Keratinocyte (primary cell): ENCODE data around the gene LRCOL1. TPM values are rescaled to one million over a fixed set of nuclear protein-coding genes. Genes with fewer than 3 reads are reported as not detected.

Experiments used
- DNase-seq: peaks from one replicate; pipeline ENCODE4 v3.0.0-alpha.2; 2011; ENCODE audit warnings: low read depth, missing footprints, low spot score
- FAIRE-seq: peaks from 2 replicates; lab custom pipeline; 2011; peaks lifted over from hg19 to GRCh38; lab: Jason Lieb, UNC
- H2AFZ ChIP-seq: 2 replicates; pipeline ENCODE4 v1.6.0; 2012; ENCODE audit warnings: low read length, control low read depth, inconsistent platforms; ENCODE audit not compliant: control insufficient read depth
- H3K27ac ChIP-seq: 2 replicates; pipeline ENCODE4 v1.5.1; 2011; ENCODE audit warnings: low read length; ENCODE audit not compliant: control insufficient read depth, insufficient read depth
- H3K27me3 ChIP-seq: 3 replicates; pipeline ENCODE4 v1.6.0; 2011; ENCODE audit warnings: low read length; ENCODE audit not compliant: control insufficient read depth, insufficient read depth; ENCODE audit errors: extremely low read depth
- H3K36me3 ChIP-seq, 2 experiments: 2 replicates in 1 of 2; 3 replicates in 1 of 2; pipeline ENCODE4 v1.5.1; 2011; ENCODE audit warnings: low read length in 2 of 2, mild to moderate bottlenecking in 1 of 2; ENCODE audit not compliant: control insufficient read depth in 2 of 2, insufficient read depth in 2 of 2; ENCODE audit errors: extremely low read depth in 1 of 2
- H3K4me1 ChIP-seq: 3 replicates; pipeline ENCODE4 v1.5.1; 2011; ENCODE audit warnings: low read length; ENCODE audit not compliant: control insufficient read depth, insufficient read depth; ENCODE audit errors: extremely low read depth
- H3K4me2 ChIP-seq: 3 replicates; pipeline ENCODE4 v1.6.0; 2011; ENCODE audit warnings: low read depth, low read length; ENCODE audit not compliant: control insufficient read depth, insufficient read depth; ENCODE audit errors: extremely low read depth
- H3K4me3 ChIP-seq, 3 experiments: fragments of 200-600 bp in 1 of 3; sonication (generic) in 1 of 3; 2 replicates in 2 of 3; 3 replicates in 1 of 3; pipeline ENCODE4 v1.5.1; 2011 to 2016; ENCODE audit warnings: low read length in 3 of 3, mild to moderate bottlenecking in 3 of 3, control low read depth in 2 of 3, inconsistent platforms in 1 of 3, low read depth in 1 of 3, mixed read lengths in 1 of 3, mixed run types in 1 of 3, moderate library complexity in 1 of 3; ENCODE audit not compliant: control insufficient read depth in 2 of 3, insufficient read depth in 2 of 3; ENCODE audit errors: extremely low read depth in 1 of 3
- H3K79me2 ChIP-seq: 2 replicates; pipeline ENCODE4 v1.6.0; 2012; ENCODE audit warnings: low read length; ENCODE audit not compliant: control insufficient read depth, insufficient read depth
- H3K9ac ChIP-seq: 3 replicates; pipeline ENCODE4 v1.6.0; 2011; ENCODE audit warnings: low read length; ENCODE audit not compliant: control insufficient read depth, insufficient read depth; ENCODE audit errors: extremely low read depth
- H3K9me1 ChIP-seq: 3 replicates; pipeline ENCODE4 v1.6.0; 2011; ENCODE audit warnings: low read length; ENCODE audit not compliant: control insufficient read depth, insufficient read depth; ENCODE audit errors: extremely low read depth
- H3K9me3 ChIP-seq: 2 replicates; pipeline ENCODE4 v1.5.1; 2012; ENCODE audit warnings: low read depth, low read length; ENCODE audit not compliant: control insufficient read depth
- H4K20me1 ChIP-seq: 3 replicates; pipeline ENCODE4 v1.6.0; 2011; ENCODE audit warnings: low read length; ENCODE audit not compliant: control insufficient read depth, insufficient read depth; ENCODE audit errors: extremely low read depth
- CTCF ChIP-seq, 3 experiments: IDR thresholded peaks in 1 of 3; conservative IDR thresholded peaks in 1 of 3; optimal IDR thresholded peaks in 1 of 3; 2 replicates in 2 of 3; 3 replicates in 1 of 3; pipeline versions ENCODE3 to v1.5.1; 2011; ENCODE audit warnings: low read length in 3 of 3, mild to moderate bottlenecking in 3 of 3, moderate library complexity in 2 of 3, control low read depth in 1 of 3, inconsistent platforms in 1 of 3; ENCODE audit not compliant: insufficient read depth in 2 of 3; ENCODE audit errors: extremely low read depth in 1 of 3
- EZH2 ChIP-seq: IDR thresholded peaks from one replicate; pipeline ENCODE4 v1.6.1; 2012; ENCODE audit warnings: inconsistent platforms, mild to moderate bottlenecking, low read length, moderate library complexity
- dilution Hi-C: fragments of 300-500 bp; cut with MboI; formaldehyde crosslinking; loops from one replicate; pipeline ENCODE4 v1.7.0; 2020; ENCODE audit warnings: low sequenced_read_pairs; ENCODE audit not compliant: extremely low pct_ligation_motif_present
- polyA plus RNA-seq, 5 experiments: library from polyadenylated mRNA; depleted of rRNA in 3 of 5; stranded (reverse) in 3 of 5; stranded (forward) in 1 of 5; unstranded in 1 of 5; fragments of >200 nt; gene quantifications; 1 replicate in 1 of 5; 2 replicates in 3 of 5; 3 replicates in 1 of 5; pipeline versions ENCODE4 v1.2.1 to v1.2.3, GENCODE V29; 2011 to 2012; ENCODE audit warnings: missing spikeins in 2 of 5, low read depth in 1 of 5, low replicate concordance in 1 of 5

Gene LRCOL1
- polyA plus RNA-seq, 1 donor (not counting 4 experiments of a cell fraction or from before 2014, with no cell fraction given), result not detected

GRCh38 chr12:132556801-132557200 is 53.6 kb downstream of the LRCOL1 start:
- FAIRE-seq (no peak), DNase-seq (no peak)
- Histone ChIP-seq H3K27me3 (no peaks in the 10 kb centered on the region), H3K27ac (no peak overlapping the region), H3K9me3 (no peaks in the 10 kb centered on the region), H3K36me3 (no peaks in the 10 kb centered on the region), H2AFZ (no peak overlapping the region), H3K9me1 (no peaks in the 10 kb centered on the region), H3K9ac (no peak overlapping the region), H3K4me2 (no peak overlapping the region), H3K4me1 (peaks cover 7% of the 10 kb centered on the region), H3K79me2 (peaks cover 6% of the 10 kb centered on the region), H4K20me1 (peaks cover 6% of the 10 kb centered on the region), H3K4me3 (no peak overlapping the region)
- dilution Hi-C loops, result no loop called here
- no peak for TF ChIP-seq EZH2
- TF ChIP-seq CTCF (optimal IDR thresholded peaks at IDR 0.05 in 1 of 3, IDR thresholded peaks at IDR 0.05 in 1 of 3, conservative IDR thresholded peaks at IDR 0.05 in 1 of 3; ENCODE audit: extremely low read depth in 1 of 3, insufficient read depth in 2 of 3, low read length in 3 of 3), result no peak

- Histone ChIP-seq H3K9ac (no peak overlapping the region), H3K4me3 (no peak overlapping the region), H3K27me3 (no peaks in the 10 kb centered on the region), H3K79me2 (peaks cover under 1% of the 10 kb centered on the region), H3K27ac (no peak overlapping the region), H3K36me3 (no peaks in the 10 kb centered on the region), H3K9me3 (no peaks in the 10 kb centered on the region), H2AFZ (no peak overlapping the region), H3K4me1 (peaks cover 3% of the 10 kb centered on the region), H4K20me1 (peaks cover 3% of the 10 kb centered on the region), H3K9me1 (no peaks in the 10 kb centered on the region), H3K4me2 (no peak overlapping the region)
- FAIRE-seq (no peak), DNase-seq (no peak)
- dilution Hi-C loops, result no loop called here
- TF ChIP-seq EZH2, result no peak
- no peak for TF ChIP-seq CTCF (optimal IDR thresholded peaks at IDR 0.05 in 1 of 3, IDR thresholded peaks at IDR 0.05 in 1 of 3, conservative IDR thresholded peaks at IDR 0.05 in 1 of 3; ENCODE audit: extremely low read depth in 1 of 3, insufficient read depth in 2 of 3, low read length in 3 of 3)
Observed at GRCh38 chr12:132556216-132556615, 54.2 kb downstream of the LRCOL1 start.
